ENCODE data around the gene SPRED3.

Gene SPRED3

DNA sequence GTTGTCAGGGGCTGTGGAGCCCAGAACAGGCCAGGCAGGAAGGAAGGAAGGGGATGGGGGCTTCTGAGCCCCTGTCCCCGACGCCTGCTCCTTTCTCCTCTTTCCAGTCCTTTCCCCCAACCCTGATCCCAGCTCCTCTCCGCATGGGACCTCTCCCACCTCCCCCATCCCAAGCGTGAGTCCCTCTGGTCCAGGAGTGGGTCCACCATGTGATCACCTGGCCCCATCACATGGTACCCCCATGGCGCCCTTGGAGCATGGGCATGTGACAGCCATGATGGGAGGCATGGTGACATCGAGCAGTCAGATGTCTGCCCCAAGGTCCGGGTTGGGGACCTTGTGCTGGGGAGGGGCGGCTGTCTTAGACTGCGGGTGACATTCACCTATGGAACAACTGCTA, 54.2 kb downstream of the SPRED3 start:
- DNase-seq, result no peak
- H3K4me3 ChIP-seq (ENCODE audit: insufficient read depth, low read depth, low read length, poor library complexity, severe bottlenecking), result no peak overlapping the region
- no peaks in the 10 kb centered on the region for H3K4me1 ChIP-seq (ENCODE audit: control insufficient read depth, insufficient read depth, low read length, poor library complexity, severe bottlenecking)
- H3K36me3 ChIP-seq (ENCODE audit: control insufficient read depth, insufficient read depth, low read length), result no peaks in the 10 kb centered on the region
- H3K27me3 ChIP-seq (replicated peaks; ENCODE audit: control insufficient read depth, insufficient read depth, low read length, poor library complexity, severe bottlenecking), result no peaks in the 10 kb centered on the region
- H3K9me3 ChIP-seq (ENCODE audit: control insufficient read depth, low read length), result no peaks in the 10 kb centered on the region
- no peak overlapping the region for H3K27ac ChIP-seq (ENCODE audit: insufficient read depth, low read length, poor library complexity, severe bottlenecking)

DNA sequence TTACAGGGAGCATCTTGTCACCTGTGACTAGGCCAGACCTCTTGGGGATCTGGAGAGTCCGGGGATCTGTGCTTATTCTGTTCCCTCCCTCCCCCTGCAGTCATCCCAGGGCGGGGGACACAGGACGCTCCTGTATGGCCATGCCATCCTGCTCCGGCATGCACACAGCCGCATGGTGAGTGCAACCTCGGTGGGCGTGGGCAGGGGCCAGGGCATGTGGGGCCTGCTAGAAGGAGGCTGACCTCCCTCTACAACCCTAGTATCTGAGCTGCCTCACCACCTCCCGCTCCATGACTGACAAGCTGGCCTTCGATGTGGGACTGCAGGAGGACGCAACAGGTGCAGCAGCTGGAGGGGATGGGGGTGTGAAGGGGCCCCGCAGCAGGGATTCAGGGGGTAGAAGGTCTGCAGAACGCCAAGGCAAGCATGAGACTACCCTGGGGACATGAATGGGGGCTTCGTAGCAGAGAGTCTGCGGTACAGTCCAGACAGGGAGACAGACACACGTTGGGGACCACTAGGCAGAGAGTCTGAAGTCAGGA, 55.0 kb downstream of the SPRED3 start:
- no peaks in the 10 kb centered on the region for H3K9me3 ChIP-seq (ENCODE audit: control insufficient read depth, low read length)
- no peaks in the 10 kb centered on the region for H3K36me3 ChIP-seq (ENCODE audit: control insufficient read depth, insufficient read depth, low read length)
- no peak for DNase-seq
- no peaks in the 10 kb centered on the region for H3K27me3 ChIP-seq (replicated peaks; ENCODE audit: control insufficient read depth, insufficient read depth, low read length, poor library complexity, severe bottlenecking)
- no peak overlapping the region for H3K27ac ChIP-seq (ENCODE audit: insufficient read depth, low read length, poor library complexity, severe bottlenecking)
- no peaks in the 10 kb centered on the region for H3K4me1 ChIP-seq (ENCODE audit: control insufficient read depth, insufficient read depth, low read length, poor library complexity, severe bottlenecking)
- H3K4me3 ChIP-seq (ENCODE audit: insufficient read depth, low read depth, low read length, poor library complexity, severe bottlenecking), result no peak overlapping the region

DNA sequence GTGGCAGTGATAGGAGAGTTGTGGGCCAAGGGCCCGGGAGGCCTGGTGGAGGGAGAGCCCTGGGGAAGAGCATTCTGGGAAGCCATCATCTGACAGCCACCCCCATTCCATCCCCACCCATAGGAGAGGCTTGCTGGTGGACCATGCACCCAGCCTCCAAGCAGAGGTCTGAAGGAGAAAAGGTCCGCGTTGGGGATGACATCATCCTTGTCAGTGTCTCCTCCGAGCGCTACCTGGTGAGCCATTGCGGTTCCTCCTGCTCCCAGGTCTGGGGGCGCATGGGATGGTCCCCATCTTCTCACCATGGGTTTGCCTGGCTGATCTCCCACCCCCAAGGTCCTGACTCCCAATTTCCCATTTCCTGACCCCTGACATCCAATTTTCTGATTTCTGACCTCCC, 55.5 kb downstream of the SPRED3 start:
- Histone ChIP-seq H3K4me3 (ENCODE audit: insufficient read depth, low read depth, low read length, poor library complexity, severe bottlenecking) (no peak overlapping the region), H3K4me1 (ENCODE audit: control insufficient read depth, insufficient read depth, low read length, poor library complexity, severe bottlenecking) (no peaks in the 10 kb centered on the region), H3K27ac (ENCODE audit: insufficient read depth, low read length, poor library complexity, severe bottlenecking) (no peak overlapping the region), H3K9me3 (ENCODE audit: control insufficient read depth, low read length) (no peaks in the 10 kb centered on the region), H3K36me3 (ENCODE audit: control insufficient read depth, insufficient read depth, low read length) (no peaks in the 10 kb centered on the region), H3K27me3 (replicated peaks; ENCODE audit: control insufficient read depth, insufficient read depth, low read length, poor library complexity, severe bottlenecking) (no peaks in the 10 kb centered on the region)
- DNase-seq, result no peak

DNA sequence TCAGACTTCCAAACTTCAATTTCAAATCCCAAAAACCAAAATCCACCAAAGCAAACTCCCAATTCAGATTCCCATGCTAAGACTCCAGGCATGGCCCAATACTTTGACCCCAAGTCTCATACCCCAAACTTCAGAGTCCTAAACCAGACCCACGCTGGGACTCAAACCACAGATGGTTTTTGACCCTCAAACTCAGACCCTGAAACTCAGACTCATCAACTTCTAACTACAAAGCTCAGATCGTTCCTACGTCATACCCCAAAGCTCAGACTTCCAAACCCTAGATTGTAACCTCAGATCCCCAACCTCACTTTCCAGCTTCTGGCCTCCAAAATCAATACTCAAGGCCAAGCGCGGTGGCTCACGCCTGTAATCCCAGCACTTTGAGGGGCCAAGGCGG, 56.9 kb downstream of the SPRED3 start:
- H3K9me3 ChIP-seq (ENCODE audit: control insufficient read depth, low read length), result no peaks in the 10 kb centered on the region

DNA sequence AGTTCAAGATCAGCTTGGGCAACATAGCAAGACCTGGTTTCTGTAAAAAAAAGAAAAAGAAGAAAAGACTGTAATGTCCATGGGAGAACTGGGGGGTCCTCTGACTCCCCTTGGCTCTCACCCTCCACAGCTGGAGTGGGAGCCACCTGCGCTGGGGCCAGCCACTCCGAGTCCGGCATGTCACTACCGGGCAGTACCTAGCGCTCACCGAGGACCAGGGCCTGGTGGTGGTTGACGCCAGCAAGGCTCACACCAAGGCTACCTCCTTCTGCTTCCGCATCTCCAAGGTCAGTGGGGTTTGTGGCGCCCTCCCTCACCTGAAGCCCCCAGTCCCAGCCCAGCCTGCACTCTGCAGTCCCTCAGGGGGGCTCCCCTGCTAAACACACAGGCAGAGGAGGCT, 59.7 kb downstream of the SPRED3 start:
- H3K27ac ChIP-seq (ENCODE audit: insufficient read depth, low read length, poor library complexity, severe bottlenecking), result no peak overlapping the region
- H3K27me3 ChIP-seq (replicated peaks; ENCODE audit: control insufficient read depth, insufficient read depth, low read length, poor library complexity, severe bottlenecking), result no peaks in the 10 kb centered on the region
- H3K9me3 ChIP-seq (ENCODE audit: control insufficient read depth, low read length), result no peaks in the 10 kb centered on the region
- no peaks in the 10 kb centered on the region for H3K4me1 ChIP-seq (ENCODE audit: control insufficient read depth, insufficient read depth, low read length, poor library complexity, severe bottlenecking)
- no peak for DNase-seq
- H3K4me3 ChIP-seq (ENCODE audit: insufficient read depth, low read depth, low read length, poor library complexity, severe bottlenecking), result no peak overlapping the region
- no peaks in the 10 kb centered on the region for H3K36me3 ChIP-seq (ENCODE audit: control insufficient read depth, insufficient read depth, low read length)

More for the DNA sequence above, 56.9 kb downstream of the SPRED3 start:
- no peaks in the 10 kb centered on the region for H3K36me3 ChIP-seq (ENCODE audit: control insufficient read depth, insufficient read depth, low read length)
- no peak overlapping the region for H3K27ac ChIP-seq (ENCODE audit: insufficient read depth, low read length, poor library complexity, severe bottlenecking)
- H3K27me3 ChIP-seq (replicated peaks; ENCODE audit: control insufficient read depth, insufficient read depth, low read length, poor library complexity, severe bottlenecking), result no peaks in the 10 kb centered on the region
- DNase-seq, result no peak
- H3K4me1 ChIP-seq (ENCODE audit: control insufficient read depth, insufficient read depth, low read length, poor library complexity, severe bottlenecking), result no peaks in the 10 kb centered on the region
- H3K4me3 ChIP-seq (ENCODE audit: insufficient read depth, low read depth, low read length, poor library complexity, severe bottlenecking), result no peak overlapping the region

All from effector memory CD4-positive, alpha-beta T cell (primary cell).